Activated CD8-positive, alpha-beta memory T cell treated with anti-CD3 and anti-CD28 coated beads, Interleukin-2, amount 50 U/mL, for 24 hours (primary cell): ENCODE results near the gene MIGA1.
"Not testable (repeated sequence)": the region's sequence is repeated elsewhere in the genome, so short reads cannot be mapped to it uniquely, and the experiment has no call there.

ENCODE experiments used
- DNase-seq: peaks from one replicate; pipeline ENCODE4 v3.0.0-alpha.2; 2020; ENCODE audit errors: extremely low read depth

The MIGA1 gene

GRCh38 chr1:77802026-77802425, 22.6 kb downstream of the MIGA1 start:
- DNase-seq = no peak

- DNase-seq = no peak
Measured at GRCh38 chr1:77803371-77803770, 23.9 kb downstream of the MIGA1 start.

GRCh38 chr1:77809787-77810462, 30.5 kb downstream of the MIGA1 start:
- DNase-seq = not testable (repeated sequence)

- not testable (repeated sequence) for DNase-seq
Measured at GRCh38 chr1:77811589-77811988, 32.1 kb downstream of the MIGA1 start.

GRCh38 chr1:77817368-77818209, 38.1 kb downstream of the MIGA1 start:
- no peak for DNase-seq

GRCh38 chr1:77820121-77820520, 40.7 kb downstream of the MIGA1 start:
- DNase-seq = no peak

GRCh38 chr1:77824079-77824478, 44.6 kb downstream of the MIGA1 start:
- DNase-seq = no peak

GRCh38 chr1:77824694-77825093, 45.2 kb downstream of the MIGA1 start:
- no peak for DNase-seq

- no peak for DNase-seq
Measured at GRCh38 chr1:77825131-77825709, 45.8 kb downstream of the MIGA1 start.

- not testable (repeated sequence) for DNase-seq
Measured at GRCh38 chr1:77826851-77827250, 47.4 kb downstream of the MIGA1 start.

GRCh38 chr1:77828098-77828497, 48.6 kb downstream of the MIGA1 start:
- no peak for DNase-seq

GRCh38 chr1:77829851-77830250, 50.4 kb downstream of the MIGA1 start:
- DNase-seq = no peak

- no peak for DNase-seq
Measured at GRCh38 chr1:77830946-77831345, 51.5 kb downstream of the MIGA1 start.

- no peak for DNase-seq
Measured at GRCh38 chr1:77831566-77831965, 52.1 kb downstream of the MIGA1 start.

GRCh38 chr1:77831976-77832711, 52.7 kb downstream of the MIGA1 start:
- no peak for DNase-seq

GRCh38 chr1:77832901-77833300, 53.5 kb downstream of the MIGA1 start:
- no peak for DNase-seq

GRCh38 chr1:77833521-77834100, 54.2 kb downstream of the MIGA1 start:
- no peak for DNase-seq

- no peak for DNase-seq
Measured at GRCh38 chr1:77834771-77835334, 55.4 kb downstream of the MIGA1 start.

- no peak for DNase-seq
Measured at GRCh38 chr1:77841574-77841973, 62.1 kb downstream of the MIGA1 start.

- DNase-seq = no peak
Measured at GRCh38 chr1:77845951-77846350, 66.5 kb downstream of the MIGA1 start.

- DNase-seq = no peak
Measured at GRCh38 chr1:77846966-77847365, 67.5 kb downstream of the MIGA1 start.
